WTC11 (cell line): Measurements from ENCODE around the gene KCNMA1. TPM values are rescaled to one million over a fixed set of nuclear protein-coding genes. Genes with fewer than 3 reads are reported as not detected.

ENCODE experiments used
- ETV6 ChIP-seq: sonication (generic); formaldehyde crosslinking; IDR thresholded peaks from 2 replicates; pipeline ENCODE4 v1.8.1; 2022; ENCODE audit warnings: mild to moderate bottlenecking, missing genetic modification reagents
- OVOL2 ChIP-seq: fragments of 250-450 bp; sonication (Bioruptor Pico); IDR thresholded peaks from 2 replicates; pipeline ENCODE4 v1.9.0; 2021; ENCODE audit warnings: mild to moderate bottlenecking, borderline replicate concordance
- RELA ChIP-seq: sonication (generic); formaldehyde crosslinking; IDR thresholded peaks from 2 replicates; pipeline ENCODE4 v1.8.1; 2022; ENCODE audit warnings: missing genetic modification reagents, mild to moderate bottlenecking, borderline replicate concordance
- total RNA-seq: library from RNA; stranded (reverse); gene quantifications from 3 replicates; pipeline ENCODE4 v1.2.3, GENCODE V29; 2021
- TF ChIP-seq, protein P1 (sequence below): sonication (generic); formaldehyde crosslinking; IDR thresholded peaks from 2 replicates; pipeline ENCODE4 v1.8.0; 2022; ENCODE audit warnings: mild to moderate bottlenecking, missing genetic modification reagents
- TF ChIP-seq, protein P2 (sequence below): sonication (generic); formaldehyde crosslinking; conservative IDR thresholded peaks from 2 replicates; pipeline ENCODE4 v1.8.1; 2023; ENCODE audit warnings: mild to moderate bottlenecking, low read depth, missing genetic modification reagents, moderate library complexity
- TF ChIP-seq, protein P3 (sequence below): fragments of 250-450 bp; sonication (Bioruptor Pico); IDR thresholded peaks from 2 replicates; pipeline ENCODE4 v1.9.0; 2021; ENCODE audit warnings: mild to moderate bottlenecking

KCNMA1 gene
- total RNA-seq, 1 experiment from 2014 or later: 7.3 TPM

DNA sequence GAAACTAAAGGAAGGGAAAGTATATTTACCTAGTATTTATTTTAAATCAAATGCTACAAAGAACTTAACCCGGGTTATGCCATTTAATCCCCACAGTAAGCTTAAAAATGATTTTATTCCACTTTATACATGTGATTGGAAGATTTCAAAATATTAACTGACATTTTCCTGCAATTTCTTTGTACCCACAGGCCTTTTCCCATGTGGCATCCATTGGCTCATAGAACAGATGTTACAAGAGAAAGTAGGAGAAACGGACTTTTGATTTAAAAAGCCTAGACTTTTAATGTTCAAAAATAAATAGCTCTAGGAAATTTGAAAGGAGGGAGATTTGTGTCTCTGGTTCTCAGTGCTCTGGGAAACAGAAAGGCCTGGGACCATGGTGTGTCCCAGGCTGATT is 807.9 kb downstream of the KCNMA1 start (continued):
- TF ChIP-seq, protein P1, sequence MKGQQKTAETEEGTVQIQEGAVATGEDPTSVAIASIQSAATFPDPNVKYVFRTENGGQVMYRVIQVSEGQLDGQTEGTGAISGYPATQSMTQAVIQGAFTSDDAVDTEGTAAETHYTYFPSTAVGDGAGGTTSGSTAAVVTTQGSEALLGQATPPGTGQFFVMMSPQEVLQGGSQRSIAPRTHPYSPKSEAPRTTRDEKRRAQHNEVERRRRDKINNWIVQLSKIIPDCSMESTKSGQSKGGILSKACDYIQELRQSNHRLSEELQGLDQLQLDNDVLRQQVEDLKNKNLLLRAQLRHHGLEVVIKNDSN (CRISPR knock-in tag): no peak
- TF ChIP-seq ETV6 (CRISPR knock-in tag) (no peak), OVOL2 (CRISPR knock-in tag) (no peak), RELA (no peak)
- TF ChIP-seq, protein P2, sequence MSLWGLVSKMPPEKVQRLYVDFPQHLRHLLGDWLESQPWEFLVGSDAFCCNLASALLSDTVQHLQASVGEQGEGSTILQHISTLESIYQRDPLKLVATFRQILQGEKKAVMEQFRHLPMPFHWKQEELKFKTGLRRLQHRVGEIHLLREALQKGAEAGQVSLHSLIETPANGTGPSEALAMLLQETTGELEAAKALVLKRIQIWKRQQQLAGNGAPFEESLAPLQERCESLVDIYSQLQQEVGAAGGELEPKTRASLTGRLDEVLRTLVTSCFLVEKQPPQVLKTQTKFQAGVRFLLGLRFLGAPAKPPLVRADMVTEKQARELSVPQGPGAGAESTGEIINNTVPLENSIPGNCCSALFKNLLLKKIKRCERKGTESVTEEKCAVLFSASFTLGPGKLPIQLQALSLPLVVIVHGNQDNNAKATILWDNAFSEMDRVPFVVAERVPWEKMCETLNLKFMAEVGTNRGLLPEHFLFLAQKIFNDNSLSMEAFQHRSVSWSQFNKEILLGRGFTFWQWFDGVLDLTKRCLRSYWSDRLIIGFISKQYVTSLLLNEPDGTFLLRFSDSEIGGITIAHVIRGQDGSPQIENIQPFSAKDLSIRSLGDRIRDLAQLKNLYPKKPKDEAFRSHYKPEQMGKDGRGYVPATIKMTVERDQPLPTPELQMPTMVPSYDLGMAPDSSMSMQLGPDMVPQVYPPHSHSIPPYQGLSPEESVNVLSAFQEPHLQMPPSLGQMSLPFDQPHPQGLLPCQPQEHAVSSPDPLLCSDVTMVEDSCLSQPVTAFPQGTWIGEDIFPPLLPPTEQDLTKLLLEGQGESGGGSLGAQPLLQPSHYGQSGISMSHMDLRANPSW: no peak
- TF ChIP-seq, protein P3, sequence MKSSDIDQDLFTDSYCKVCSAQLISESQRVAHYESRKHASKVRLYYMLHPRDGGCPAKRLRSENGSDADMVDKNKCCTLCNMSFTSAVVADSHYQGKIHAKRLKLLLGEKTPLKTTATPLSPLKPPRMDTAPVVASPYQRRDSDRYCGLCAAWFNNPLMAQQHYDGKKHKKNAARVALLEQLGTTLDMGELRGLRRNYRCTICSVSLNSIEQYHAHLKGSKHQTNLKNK: no peak
